Mesodermal cell (in vitro differentiated cells): Measurements from ENCODE around the gene AURKB.

Source experiments
- H3K27ac ChIP-seq: 2 replicates; pipeline ENCODE4 v1.7.0; 2013; ENCODE audit warnings: mild to moderate bottlenecking, low read depth, low read length, moderate library complexity; ENCODE audit not compliant: severe bottlenecking
- H3K36me3 ChIP-seq: 2 replicates; pipeline ENCODE4 v1.7.1; 2013; ENCODE audit warnings: mild to moderate bottlenecking, low read length, moderate library complexity; ENCODE audit not compliant: control insufficient read depth, insufficient read depth
- H3K4me1 ChIP-seq: one replicate; pipeline ENCODE4 v1.7.1; 2013; ENCODE audit warnings: mild to moderate bottlenecking, low read length; ENCODE audit not compliant: insufficient read depth, control insufficient read depth, poor library complexity, severe bottlenecking
- H3K4me3 ChIP-seq: 2 replicates; pipeline ENCODE4 v1.7.0; 2013; ENCODE audit warnings: low read length, control low read depth, mild to moderate bottlenecking; ENCODE audit not compliant: insufficient read depth, poor library complexity, severe bottlenecking; ENCODE audit errors: extremely low read depth
- H3K9me3 ChIP-seq: 2 replicates; pipeline ENCODE4 v1.7.1; 2013; ENCODE audit warnings: mild to moderate bottlenecking, low read length, moderate library complexity; ENCODE audit not compliant: control insufficient read depth
- WGBS, 2 experiments: methylation state at CpG; one replicate each; pipeline ENCODE4 v1.1.5; 2013; ENCODE audit warnings: missing lambda C conversion rate in 2 of 2; ENCODE audit not compliant: insufficient coverage in 2 of 2; 5-methylcytosine and 5-hydroxymethylcytosine counted together

Gene AURKB

DNA sequence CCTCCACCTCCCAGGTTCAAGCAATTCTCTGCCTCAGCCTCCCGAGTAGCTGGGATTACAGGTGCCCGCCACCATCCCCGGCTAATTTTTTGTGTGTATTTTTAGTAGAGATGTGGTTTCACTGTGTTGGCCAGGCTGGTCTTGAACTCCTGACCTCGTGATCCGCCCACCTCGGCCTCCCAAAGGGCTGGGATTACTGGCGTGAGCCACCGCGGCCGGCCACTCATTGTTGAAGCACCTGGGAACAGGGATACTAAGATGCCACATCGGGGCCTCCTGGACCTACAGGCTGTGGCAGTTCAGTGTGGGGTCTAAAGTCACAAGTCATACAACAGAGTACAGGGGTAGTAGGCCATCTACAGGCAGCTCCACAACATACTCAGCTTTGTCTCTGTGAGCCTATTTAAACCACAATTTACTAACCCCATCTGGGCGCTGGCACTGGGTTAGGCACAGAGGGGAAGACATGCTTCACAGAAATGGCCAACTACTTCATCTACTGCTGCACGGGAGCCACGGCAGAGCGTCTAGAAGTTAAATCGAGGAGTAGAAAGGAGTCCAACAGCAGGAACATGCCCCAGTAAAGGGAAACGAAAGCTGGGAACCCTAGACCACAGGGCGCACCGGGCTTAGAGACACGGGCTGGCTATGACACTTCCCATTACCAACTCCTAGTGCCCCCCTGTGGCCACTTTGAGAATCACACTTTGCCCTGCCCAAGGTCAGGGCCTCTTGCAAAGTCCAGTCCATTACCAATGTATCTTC, 51.9 kb downstream of the AURKB start:
- 52 to 62% methylated on average over 13 to 17 of the region's 20 CpGs for WGBS, 2 experiments
- no peaks in the 10 kb centered on the region for H3K9me3 ChIP-seq
- peaks cover 29% of the 10 kb centered on the region for H3K36me3 ChIP-seq
- no peak overlapping the region for H3K4me3 ChIP-seq
- peak overlapping the region; percentile 49 for H3K27ac ChIP-seq
- peaks cover 32% of the 10 kb centered on the region for H3K4me1 ChIP-seq

DNA sequence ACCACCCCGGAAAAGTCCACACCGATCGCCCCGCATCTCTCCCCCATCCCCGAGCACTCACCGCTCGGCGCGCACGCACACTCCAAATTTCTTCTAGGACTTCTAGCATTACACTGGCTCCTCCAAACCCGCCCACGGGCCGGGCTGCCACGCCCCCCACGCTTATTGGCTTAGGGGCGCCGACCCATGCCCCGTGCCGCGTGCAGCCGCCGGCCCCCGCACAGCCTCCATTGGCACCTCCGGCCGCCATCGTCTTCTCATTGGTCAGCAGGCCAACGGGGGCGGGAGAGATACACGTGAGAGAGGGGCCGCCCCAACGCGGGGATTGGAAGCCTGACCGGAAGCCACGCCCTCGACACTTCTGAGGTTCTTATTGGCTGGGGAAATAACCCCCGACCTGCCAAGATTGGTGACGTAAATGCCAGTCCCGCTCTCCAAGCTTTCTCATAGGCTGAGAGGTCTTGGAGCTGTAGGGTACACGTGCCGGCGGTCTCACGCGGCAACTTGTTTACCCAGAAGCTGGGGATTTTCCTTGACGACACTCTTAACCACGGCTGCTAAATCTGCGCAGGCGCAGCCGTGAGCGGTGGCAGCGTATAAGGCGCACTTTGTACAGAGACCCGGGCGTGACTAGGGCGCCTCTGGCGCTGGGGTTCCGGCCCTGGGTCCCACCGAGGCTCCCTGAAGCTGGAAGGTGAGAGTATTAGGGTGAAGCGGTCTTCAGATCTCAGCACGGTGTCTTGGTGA, 54.0 kb downstream of the AURKB start:
- Histone ChIP-seq H3K9me3 (no peaks in the 10 kb centered on the region), H3K36me3 (peaks cover 25% of the 10 kb centered on the region), H3K27ac (peak overlapping the region; percentile 97), H3K4me3 (peak overlapping the region; percentile 62), H3K4me1 (peaks cover 36% of the 10 kb centered on the region)
- 0 to 1% methylated on average over 46 to 51 of the region's 59 CpGs for WGBS, 2 experiments

- peak overlapping the region; percentile 62 for H3K4me3 ChIP-seq
- 3 to 6% methylated on average over 8 to 11 of the region's 11 CpGs for WGBS, 2 experiments
- H3K4me1 ChIP-seq = peaks cover 31% of the 10 kb centered on the region
- H3K9me3 ChIP-seq = no peaks in the 10 kb centered on the region
- peak overlapping the region; percentile 97 for H3K27ac ChIP-seq
- H3K36me3 ChIP-seq = peaks cover 20% of the 10 kb centered on the region
Observed at GRCh38 chr17:8155996-8156245, 54.5 kb downstream of the AURKB start.

- H3K4me1 ChIP-seq = peaks cover 29% of the 10 kb centered on the region
- H3K27ac ChIP-seq = peak overlapping the region; percentile 97
- H3K9me3 ChIP-seq = no peaks in the 10 kb centered on the region
- H3K36me3 ChIP-seq = peaks cover 18% of the 10 kb centered on the region
- peak overlapping the region; percentile 62 for H3K4me3 ChIP-seq
- WGBS, 2 experiments = 52 to 56% methylated on average over 14 of the region's 14 CpGs
Observed at GRCh38 chr17:8155231-8155995, 55.0 kb downstream of the AURKB start.
